Placental pericyte (primary cell): ENCODE measurements around the gene CD300LG. TPM values are rescaled to one million over a fixed set of nuclear protein-coding genes. Genes with fewer than 3 reads are reported as not detected.

Experiments used
- total RNA-seq: library from RNA; depleted of rRNA; stranded (reverse); fragments of >200 nt; gene quantifications from 2 replicates; pipeline ENCODE4 v1.2.3, GENCODE V29; 2012

The CD300LG gene
- total RNA-seq, result not detected in 2 replicates

GRCh38 chr17:43846963-43847371, at the start of gene CD300LG:
TSS of gene CD300LG (plus strand) at chr17:43847176. CDS start at chr17:43847217, 41 bp downstream.

GRCh38 chr17:43832976-43833829, 13.8 kb upstream of the CD300LG start, which contains the start of gene MPP3:
TSS of gene MPP3 (minus strand) at chr17:43833146. CDS start at chr17:43831906, 1,240 bp downstream.

GRCh38 chr17:43907425-43907981, 60.5 kb downstream of the CD300LG start, which contains the start of gene MPP2:
TSS of gene MPP2 (minus strand) at chr17:43907536. CDS start at chr17:43904460, 3,076 bp downstream.

Other genes starting within 250 kb of the CD300LG start
- 0.22 and 6.6 TPM in 2 replicates for gene MEOX1, start 185.3 kb upstream of the CD300LG start, total RNA-seq
- not detected in 2 replicates for gene SOST, start 88.4 kb upstream of the CD300LG start, total RNA-seq
- gene DUSP3, start 68.2 kb upstream of the CD300LG start, total RNA-seq, result 67.6 and 81.0 TPM in 2 replicates
- gene CFAP97D1, start 66.7 kb upstream of the CD300LG start, total RNA-seq, result under 0.01 TPM in 1 of 2 replicates, not detected in the other
- gene MPP3, start 14.0 kb upstream of the CD300LG start, total RNA-seq, result 8.8 and 14.3 TPM in 2 replicates
- 0.43 and 1.3 TPM in 2 replicates for gene MPP2, start 60.4 kb downstream of the CD300LG start, total RNA-seq
- not detected in 2 replicates for gene PPY, start 95.3 kb downstream of the CD300LG start, total RNA-seq
- gene PYY, start 106.8 kb downstream of the CD300LG start, total RNA-seq, result not detected in 2 replicates
- 0.66 and 1.4 TPM in 2 replicates for gene NAGS, start 157.4 kb downstream of the CD300LG start, total RNA-seq
- gene TMEM101, start 167.8 kb downstream of the CD300LG start, total RNA-seq, result 41.5 and 70.2 TPM in 2 replicates
- gene LSM12, start 219.5 kb downstream of the CD300LG start, total RNA-seq, result 40.5 and 82.8 TPM in 2 replicates
- 32.8 and 33.7 TPM in 2 replicates for gene G6PC3, start 223.6 kb downstream of the CD300LG start, total RNA-seq